IMR-90 (cell line): Measurements from ENCODE around the gene EVL. TPM values are rescaled to one million over a fixed set of nuclear protein-coding genes. Genes with fewer than 3 reads are reported as not detected.

Experiments
- ATAC-seq: fragments of 200-7000 bp; cut with Tn5 transposase; 2 replicates; pipeline ENCODE4 v1.9.1; 2020; ENCODE audit warnings: low read depth, mild to moderate bottlenecking, moderate library complexity
- BruUV-seq: library from RNA; stranded (reverse); fragments of 400-500 nt; replicated peaks from 2 replicates; lab custom pipeline; 2021; lab: Mats Ljungman, UMichigan
- CTCF ChIA-PET: fragments of 300-600 bp; formaldehyde crosslinking; extraction: SDS; loops from one replicate; lab custom pipeline; 2021; ENCODE audit warnings: antibody characterized with exemption; lab: Yijun Ruan, JAX
- POLR2A ChIA-PET: fragments of 300-600 bp; sonication (Branson Sonifier 250); formaldehyde crosslinking; loops from one replicate; lab custom pipeline; 2022; ENCODE audit warnings: antibody characterized with exemption; ENCODE audit not compliant: unreplicated experiment; lab: Charles Lee
- DNase-seq: peaks from one replicate; pipeline ENCODE4 v3.0.0; 2013
- H2AFZ ChIP-seq: replicated peaks from 2 replicates; pipeline ENCODE3; 2013; ENCODE audit warnings: low read length, mild to moderate bottlenecking; ENCODE audit not compliant: poor library complexity
- H2AK5ac ChIP-seq: 2 replicates; pipeline ENCODE4 v1.6.1; 2013; ENCODE audit warnings: low read depth, low read length, inconsistent platforms
- H2AK9ac ChIP-seq: replicated peaks from 2 replicates; pipeline ENCODE3; 2013; ENCODE audit warnings: mild to moderate bottlenecking, low read depth, low read length, moderate library complexity; ENCODE audit not compliant: poor library complexity
- H2BK120ac ChIP-seq: 2 replicates; pipeline ENCODE4 v1.6.1; 2013; ENCODE audit warnings: low read depth, low read length, inconsistent platforms
- H2BK15ac ChIP-seq: 3 replicates; pipeline ENCODE4 v1.6.1; 2013; ENCODE audit warnings: low read depth, low read length, inconsistent platforms
- H2BK20ac ChIP-seq: 2 replicates; pipeline ENCODE4 v1.6.1; 2013; ENCODE audit warnings: low read depth, mild to moderate bottlenecking, inconsistent platforms, low read length, moderate library complexity
- H2BK5ac ChIP-seq: 2 replicates; pipeline ENCODE4 v1.6.1; 2013; ENCODE audit warnings: mild to moderate bottlenecking, low read depth, low read length, inconsistent platforms; ENCODE audit not compliant: poor library complexity, severe bottlenecking
- H3K14ac ChIP-seq: replicated peaks from 2 replicates; pipeline ENCODE4 v1.6.1; 2013; ENCODE audit warnings: low read depth, low read length, inconsistent platforms
- H3K18ac ChIP-seq: 2 replicates; pipeline ENCODE4 v1.6.1; 2013; ENCODE audit warnings: low read depth, low read length, control low read depth
- H3K23ac ChIP-seq: 2 replicates; pipeline ENCODE4 v1.6.1; 2013; ENCODE audit warnings: low read depth, low read length, inconsistent platforms
- H3K27ac ChIP-seq: 2 replicates; pipeline ENCODE4 v1.5.1; 2013; ENCODE audit warnings: mild to moderate bottlenecking, control low read depth, low read length; ENCODE audit not compliant: insufficient read depth
- H3K27me3 ChIP-seq: 2 replicates; pipeline ENCODE4 v1.6.1; 2013; ENCODE audit warnings: low read length; ENCODE audit not compliant: control insufficient read depth, insufficient read depth
- H3K36me3 ChIP-seq: 2 replicates; pipeline ENCODE4 v1.6.1; 2013; ENCODE audit warnings: low read length, mixed read lengths; ENCODE audit not compliant: control insufficient read depth, insufficient read depth
- H3K4ac ChIP-seq: 2 replicates; pipeline ENCODE4 v1.6.1; 2013; ENCODE audit warnings: low read depth, low read length, inconsistent platforms
- H3K4me1 ChIP-seq: 2 replicates; pipeline ENCODE4 v1.6.1; 2013; ENCODE audit warnings: low read length, mixed read lengths; ENCODE audit not compliant: control insufficient read depth, insufficient read depth
- H3K4me2 ChIP-seq: 2 replicates; pipeline ENCODE4 v1.6.1; 2013; ENCODE audit warnings: low read depth, mild to moderate bottlenecking, control low read depth, low read length, moderate library complexity
- H3K4me3 ChIP-seq: 2 replicates; pipeline ENCODE4 v1.5.1; 2013; ENCODE audit warnings: low read depth, mild to moderate bottlenecking, control low read depth, low read length, moderate library complexity; ENCODE audit not compliant: insufficient read depth
- H3K56ac ChIP-seq: 2 replicates; pipeline ENCODE4 v1.6.1; 2013; ENCODE audit warnings: low read length, inconsistent platforms; ENCODE audit not compliant: insufficient read depth; ENCODE audit errors: extremely low read depth
- H3K79me1 ChIP-seq, 2 experiments: 2 replicates each; pipeline ENCODE4 v1.6.1; 2013; ENCODE audit warnings: low read length in 2 of 2, inconsistent platforms in 1 of 2, low read depth in 1 of 2
- H3K9ac ChIP-seq: 2 replicates; pipeline ENCODE4 v1.6.1; 2013; ENCODE audit warnings: low read depth, low read length, control low read depth
- H3K9me1 ChIP-seq: 2 replicates; pipeline ENCODE4 v1.6.1; 2013; ENCODE audit warnings: low read length, inconsistent platforms; ENCODE audit not compliant: insufficient read depth
- H3K9me3 ChIP-seq: 2 replicates; pipeline ENCODE4 v1.6.1; 2013; ENCODE audit warnings: low read length; ENCODE audit not compliant: control insufficient read depth, insufficient read depth
- H4K20me1 ChIP-seq: 2 replicates; pipeline ENCODE4 v1.6.1; 2013; ENCODE audit warnings: low read length, inconsistent platforms; ENCODE audit not compliant: insufficient read depth
- H4K5ac ChIP-seq: 2 replicates; pipeline ENCODE4 v1.6.1; 2013; ENCODE audit warnings: mild to moderate bottlenecking, low read depth, low read length, control low read depth
- H4K8ac ChIP-seq, 2 experiments: 2 replicates each; pipeline ENCODE4 v1.6.1; 2013; ENCODE audit warnings: low read depth in 2 of 2, low read length in 2 of 2, control low read depth in 1 of 2, inconsistent platforms in 1 of 2
- H4K91ac ChIP-seq: 2 replicates; pipeline ENCODE4 v1.6.1; 2013; ENCODE audit warnings: low read depth, low read length, inconsistent platforms; ENCODE audit not compliant: insufficient read depth
- CEBPB ChIP-seq: IDR thresholded peaks from 2 replicates; pipeline ENCODE4 v1.6.1; 2012; ENCODE audit warnings: low read depth, low read length, improper control_type of control experiment
- ELK1 ChIP-seq: fragments of 150-350 bp; IDR thresholded peaks from 2 replicates; pipeline ENCODE4 v1.6.1; 2016; ENCODE audit warnings: low read depth, mild to moderate bottlenecking, low read length, moderate library complexity, borderline replicate concordance
- FOS ChIP-seq: fragments of 150-350 bp; IDR thresholded peaks from 2 replicates; pipeline ENCODE4 v1.6.1; 2016; ENCODE audit warnings: low read depth, low read length
- MAFK ChIP-seq: IDR thresholded peaks from 2 replicates; pipeline ENCODE4 v1.6.1; 2012; ENCODE audit warnings: low read depth, low read length, improper control_type of control experiment
- MXI1 ChIP-seq: IDR thresholded peaks from 2 replicates; pipeline ENCODE4 v1.6.1; 2012; ENCODE audit warnings: low read depth, mild to moderate bottlenecking, low read length, moderate library complexity, borderline replicate concordance
- NFE2L2 ChIP-seq: fragments of 150-350 bp; IDR thresholded peaks from 2 replicates; pipeline ENCODE4 v1.6.1; 2016; ENCODE audit warnings: low read depth, mild to moderate bottlenecking, low read length
- POLR2A ChIP-seq: IDR thresholded peaks from 2 replicates; pipeline ENCODE4 v1.6.1; 2012; ENCODE audit warnings: mild to moderate bottlenecking, low read depth, low read length
- RCOR1 ChIP-seq: IDR thresholded peaks from 2 replicates; pipeline ENCODE4 v1.6.1; 2012; ENCODE audit warnings: mild to moderate bottlenecking, low read length, improper control_type of control experiment; ENCODE audit not compliant: insufficient replicate concordance
- RFX5 ChIP-seq: IDR thresholded peaks from 2 replicates; pipeline ENCODE4 v1.8.0; 2012; ENCODE audit warnings: low read depth, mild to moderate bottlenecking, low read length, moderate library complexity
- SMC3 ChIP-seq: fragments of 150-350 bp; IDR thresholded peaks from 2 replicates; pipeline ENCODE4 v1.6.1; 2016; ENCODE audit warnings: low read depth, mild to moderate bottlenecking, antibody characterized with exemption, low read length, moderate library complexity
- WGBS, 2 experiments: methylation state at CpG; one replicate each; pipeline versions ENCODE4 v1.1.5 to v1.1.7; 2013; ENCODE audit warnings: missing lambda C conversion rate in 2 of 2; ENCODE audit not compliant: insufficient read length in 1 of 2; ENCODE audit errors: extremely low coverage in 2 of 2; 5-methylcytosine and 5-hydroxymethylcytosine counted together
- dilution Hi-C: fragments of 300-500 bp; cut with HindIII; formaldehyde crosslinking; loops from one replicate; pipeline ENCODE4 v1.14.3; 2018; ENCODE audit warnings: low sequenced_read_pairs; ENCODE audit not compliant: unreplicated experiment
- in situ Hi-C: fragments of 300-500 bp; cut with MboI; formaldehyde crosslinking; loops from 3 replicates; pipeline ENCODE4 v1.14.3; 2019; ENCODE audit warnings: low sequenced_read_pairs, inconsistent platforms, mixed read lengths
- intact Hi-C: fragments of 100-400 bp; cut with micrococcal nuclease; formaldehyde crosslinking; loops from 2 replicates; pipeline ENCODE4 v1.10.0; 2022
- polyA plus RNA-seq, 3 experiments: library from polyadenylated mRNA; depleted of rRNA; stranded (reverse); fragments of >200 nt; gene quantifications; 2 replicates each; pipeline ENCODE4 v1.2.3, GENCODE V29; 2012; ENCODE audit warnings: low replicate concordance in 1 of 3
- total RNA-seq: library from RNA; depleted of rRNA; stranded (reverse); fragments of >200 nt; gene quantifications from 2 replicates; pipeline ENCODE4 v1.2.3, GENCODE V29; 2012

EVL gene
- total and polyA plus RNA-seq, 2 of the 4 experiments (the other 2 are of a cell fraction): 7.2 to 36.5 TPM

GRCh38 chr14:100017553-100017952, 47.7 kb upstream of the EVL start:
- peak overlapping the region; percentile 88; the same call in 2 of the 3 replicates for H2BK15ac ChIP-seq
- peak overlapping the region; percentile 77; the same call in 1 of the 2 replicates for H3K14ac ChIP-seq
- no peak overlapping the region for H3K4me3 ChIP-seq
- H4K5ac ChIP-seq: no peak overlapping the region; the same call in 1 of the 2 replicates
- peak; percentile 89 for DNase-seq
- no peaks in the 10 kb centered on the region for H3K36me3 ChIP-seq
- peak overlapping the region; percentile 83 for H2AK9ac ChIP-seq
- peak overlapping the region; percentile 47; the same call in 1 of the 2 replicates for H3K18ac ChIP-seq
- H4K20me1 ChIP-seq: no peaks in the 10 kb centered on the region
- in situ Hi-C loops (no loop called here), intact Hi-C loops (no loop called here), dilution Hi-C loops (no loop called here)
- H3K23ac ChIP-seq: peak overlapping the region; percentile 66; the same call in 1 of the 2 replicates
- ChIA-PET CTCF (no interaction called here), POLR2A (no interaction called here)
- peak overlapping the region; percentile 59 for H4K91ac ChIP-seq
- H3K9me3 ChIP-seq: no peaks in the 10 kb centered on the region
- peak overlapping the region; percentile 27 for H2BK5ac ChIP-seq
- no peak overlapping the region for H3K56ac ChIP-seq
- H3K27me3 ChIP-seq: no peaks in the 10 kb centered on the region
- H3K4me2 ChIP-seq: peak overlapping the region; percentile 11; the same call in 1 of the 2 replicates
- BruUV-seq: no TSS peak
- H3K4me1 ChIP-seq: peaks cover 27% of the 10 kb centered on the region
- H3K79me1 ChIP-seq: peaks cover 30 to 52% of the 10 kb centered on the region in 2 experiments
- peak; percentile 36 for ATAC-seq
- peaks cover 17% of the 10 kb centered on the region for H3K9me1 ChIP-seq
- peak overlapping the region; percentile 48; the same call in 1 of the 2 replicates for H2BK120ac ChIP-seq
- H2AK5ac ChIP-seq: peak overlapping the region; percentile 84; the same call in 1 of the 2 replicates
- H3K27ac ChIP-seq: peak overlapping the region; percentile 11; the same call in 1 of the 2 replicates
- peak overlapping the region; percentile 69 for H2BK20ac ChIP-seq
- TF ChIP-seq CEBPB (no peak), MXI1 (no peak), MAFK (0 out of 2 replicates have a peak, but pooled peaks have one; percentile 8), SMC3 (no peak), RCOR1 (peak; percentile 68), NFE2L2 (no peak), RFX5 (no peak), ELK1 (no peak), POLR2A (no peak), FOS (peak; percentile 46; the same call in 1 of the 2 replicates)
- H3K9ac ChIP-seq: no peak overlapping the region
- peak overlapping the region; percentile 65 for H2AFZ ChIP-seq
- peak overlapping the region; percentile 28 to 44; a peak in 2 of 4 replicates for H4K8ac ChIP-seq
- peak overlapping the region; percentile 17 for H3K4ac ChIP-seq
- WGBS, 2 experiments: no CpG with 5 or more reads among the region's 5 CpGs
